Kidney epithelial cell (primary cell): ENCODE results near the gene INHBE. TPM values are rescaled to one million over a fixed set of nuclear protein-coding genes. Genes with fewer than 3 reads are reported as not detected.

Experiments
- DNase-seq: peaks from one replicate; pipeline ENCODE4 v3.0.0-alpha.2; 2010; ENCODE audit warnings: low read depth
- H3K27me3 ChIP-seq: 2 replicates; pipeline ENCODE4 v1.6.0; 2011; ENCODE audit warnings: low read length; ENCODE audit not compliant: control insufficient read depth, insufficient read depth
- H3K36me3 ChIP-seq: 2 replicates; pipeline ENCODE4 v1.5.1; 2011; ENCODE audit warnings: low read length; ENCODE audit not compliant: control insufficient read depth, insufficient read depth
- H3K4me3 ChIP-seq: 2 replicates; pipeline ENCODE4 v1.5.1; 2011; ENCODE audit warnings: low read depth, mild to moderate bottlenecking, control low read depth, low read length
- CTCF ChIP-seq: IDR thresholded peaks from 2 replicates; pipeline ENCODE4 v1.5.1; 2011; ENCODE audit warnings: mild to moderate bottlenecking, moderate library complexity, low read length, control low read depth, inconsistent platforms; ENCODE audit not compliant: insufficient read depth, poor library complexity, severe bottlenecking
- total RNA-seq: library from RNA; depleted of rRNA; stranded (reverse); fragments of >200 nt; gene quantifications from 2 replicates; pipeline ENCODE4 v1.2.3, GENCODE V29; 2015

INHBE gene
- total RNA-seq, 1 donor from 2014 or later = 8.7 TPM

GRCh38 chr12:57461276-57461916 is 6.3 kb downstream of the INHBE start:
- no peak for TF ChIP-seq CTCF
- Histone ChIP-seq H3K4me3 (peak overlapping the region; percentile 61), H3K27me3 (peaks cover 9% of the 10 kb centered on the region), H3K36me3 (no peaks in the 10 kb centered on the region)
- no peak for DNase-seq

- Histone ChIP-seq H3K36me3 (no peaks in the 10 kb centered on the region), H3K4me3 (peak overlapping the region; percentile 61), H3K27me3 (peaks cover 9% of the 10 kb centered on the region)
- TF ChIP-seq CTCF = no peak
- no peak for DNase-seq
These were observed 6.8 kb downstream of the INHBE start for GRCh38 chr12:57461917-57462250.

- DNase-seq = peak; percentile 61
- Histone ChIP-seq H3K36me3 (no peaks in the 10 kb centered on the region), H3K4me3 (peak overlapping the region; percentile 61), H3K27me3 (peaks cover 11% of the 10 kb centered on the region)
- TF ChIP-seq CTCF = peak; percentile 97
These were observed 7.3 kb downstream of the INHBE start for GRCh38 chr12:57462251-57462911.

DNA sequence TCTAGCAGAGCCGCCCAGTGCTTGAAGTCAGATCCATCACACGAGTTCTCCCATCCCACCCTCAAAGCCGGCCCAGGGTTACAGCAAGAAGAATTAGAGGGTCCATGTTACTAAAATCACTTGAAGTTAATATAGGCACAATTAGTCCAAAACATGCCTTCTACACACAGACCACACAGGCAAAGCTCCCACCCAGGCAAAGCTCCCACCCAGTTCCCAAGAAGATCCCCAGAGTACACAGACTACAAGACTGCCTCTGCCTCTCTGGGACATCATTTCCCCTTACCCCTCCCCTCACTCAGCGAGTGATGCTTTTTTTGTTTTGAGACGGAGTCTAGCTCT is 7.8 kb downstream of the INHBE start:
- peaks cover 12% of the 10 kb centered on the region for H3K27me3 ChIP-seq
- no peaks in the 10 kb centered on the region for H3K36me3 ChIP-seq
- TF ChIP-seq CTCF = no peak
- H3K4me3 ChIP-seq = no peak overlapping the region
- no peak for DNase-seq

GRCh38 chr12:57464569-57464968 is 9.5 kb downstream of the INHBE start:
- no peak for TF ChIP-seq CTCF
- no peak overlapping the region for H3K4me3 ChIP-seq
- DNase-seq = no peak
- no peaks in the 10 kb centered on the region for H3K36me3 ChIP-seq
- peaks cover 22% of the 10 kb centered on the region for H3K27me3 ChIP-seq
